PC-9 (cell line): Measurements from ENCODE around the gene LRIG1.

Experiments used
- EZH2 ChIP-seq: fragments of 200-600 bp; sonication (generic); IDR thresholded peaks from 2 replicates; pipeline ENCODE4 v1.8.0; 2017; ENCODE audit warnings: antibody characterized with exemption, low read depth
- TF ChIP-seq, protein P1 (sequence below): fragments of 200-600 bp; sonication (generic); conservative IDR thresholded peaks from 2 replicates; pipeline ENCODE4 v1.6.1; 2017; ENCODE audit warnings: mixed run types, antibody characterized with exemption, mild to moderate bottlenecking, moderate library complexity

DNA sequence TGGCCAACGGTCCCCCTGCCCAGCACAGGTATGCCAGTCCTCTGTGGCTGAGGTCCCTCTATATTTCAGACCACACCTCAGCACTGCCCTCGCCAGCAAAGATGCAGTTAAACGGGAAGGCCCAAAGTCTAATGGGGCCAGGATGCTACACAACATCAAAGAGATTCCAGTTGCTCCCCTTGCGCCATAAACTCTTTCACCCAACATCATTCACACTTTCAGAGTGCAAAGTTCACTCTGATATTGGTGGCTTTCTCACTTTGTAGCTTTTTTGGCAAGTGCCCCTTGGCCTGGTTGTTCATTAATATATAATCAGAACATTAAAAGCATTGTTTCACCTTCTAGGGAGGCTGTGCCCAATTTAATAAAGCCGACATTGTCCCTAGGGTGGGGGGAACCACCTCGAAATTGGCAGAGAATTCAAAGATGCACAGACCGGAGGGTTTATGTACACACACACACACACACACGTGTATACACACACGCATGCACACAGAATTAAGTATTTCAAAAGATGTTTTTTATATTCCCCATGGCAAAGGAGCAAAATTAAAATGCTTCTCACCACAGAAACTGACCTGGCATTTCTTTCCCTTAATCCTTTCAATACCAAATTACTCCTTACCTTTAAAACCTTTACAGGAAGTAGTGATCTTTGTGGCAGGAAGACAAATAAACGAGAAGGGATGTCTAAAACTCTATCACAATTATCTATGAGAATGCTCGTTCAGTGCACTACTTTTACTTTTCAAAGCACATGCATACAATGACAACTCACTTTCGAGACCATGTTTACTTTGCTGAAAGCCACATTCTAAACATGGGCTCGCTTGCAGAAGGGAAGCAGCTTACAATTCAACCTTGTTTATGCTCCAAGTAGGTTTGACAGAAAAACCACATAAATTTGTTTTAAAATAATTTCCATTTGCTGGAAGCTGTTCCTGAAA, 19.5 kb downstream of the LRIG1 start:
- TF ChIP-seq, protein P1, sequence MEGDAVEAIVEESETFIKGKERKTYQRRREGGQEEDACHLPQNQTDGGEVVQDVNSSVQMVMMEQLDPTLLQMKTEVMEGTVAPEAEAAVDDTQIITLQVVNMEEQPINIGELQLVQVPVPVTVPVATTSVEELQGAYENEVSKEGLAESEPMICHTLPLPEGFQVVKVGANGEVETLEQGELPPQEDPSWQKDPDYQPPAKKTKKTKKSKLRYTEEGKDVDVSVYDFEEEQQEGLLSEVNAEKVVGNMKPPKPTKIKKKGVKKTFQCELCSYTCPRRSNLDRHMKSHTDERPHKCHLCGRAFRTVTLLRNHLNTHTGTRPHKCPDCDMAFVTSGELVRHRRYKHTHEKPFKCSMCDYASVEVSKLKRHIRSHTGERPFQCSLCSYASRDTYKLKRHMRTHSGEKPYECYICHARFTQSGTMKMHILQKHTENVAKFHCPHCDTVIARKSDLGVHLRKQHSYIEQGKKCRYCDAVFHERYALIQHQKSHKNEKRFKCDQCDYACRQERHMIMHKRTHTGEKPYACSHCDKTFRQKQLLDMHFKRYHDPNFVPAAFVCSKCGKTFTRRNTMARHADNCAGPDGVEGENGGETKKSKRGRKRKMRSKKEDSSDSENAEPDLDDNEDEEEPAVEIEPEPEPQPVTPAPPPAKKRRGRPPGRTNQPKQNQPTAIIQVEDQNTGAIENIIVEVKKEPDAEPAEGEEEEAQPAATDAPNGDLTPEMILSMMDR, result no peak
- TF ChIP-seq EZH2, result no peak
